ENCODE results near the gene RYR1.
A peak's percentile ranks its signal among the peaks of the same experiment; 100 is the strongest.
"Not testable (repeated sequence)": the region's sequence is repeated elsewhere in the genome, so short reads cannot be mapped to it uniquely, and the experiment has no call there.

The RYR1 gene

DNA sequence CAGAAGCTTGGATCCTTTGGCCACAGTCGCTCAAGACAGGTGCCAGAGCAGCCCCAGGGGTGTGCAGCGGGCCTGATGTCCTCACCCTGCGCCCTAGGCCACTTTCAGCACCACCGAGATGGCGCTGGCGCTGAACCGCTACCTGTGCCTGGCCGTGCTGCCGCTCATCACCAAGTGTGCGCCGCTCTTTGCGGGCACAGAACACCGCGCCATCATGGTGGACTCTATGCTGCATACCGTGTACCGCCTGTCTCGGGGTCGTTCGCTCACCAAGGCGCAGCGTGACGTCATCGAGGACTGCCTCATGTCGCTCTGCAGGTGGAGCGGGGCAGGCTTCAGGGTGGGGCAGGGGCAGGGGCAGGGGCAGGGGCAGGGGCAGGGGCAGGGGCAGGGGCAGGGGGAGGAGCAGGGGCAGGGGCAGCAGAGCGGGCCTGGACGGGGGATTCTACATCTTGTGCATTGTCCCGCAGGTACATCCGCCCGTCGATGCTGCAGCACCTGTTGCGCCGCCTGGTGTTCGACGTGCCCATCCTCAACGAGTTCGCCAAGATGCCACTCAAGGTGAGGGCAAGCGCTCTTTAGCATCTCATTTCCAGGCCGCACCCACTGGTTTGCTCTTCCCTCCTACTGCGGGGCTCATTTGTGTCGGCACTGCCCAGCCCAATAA lies 69.1 kb downstream of the RYR1 start:
- DNase-seq, result peak in 1 of 42 donors; percentile 6
- intact Hi-C loops (cut with DNase I), result no loop called here

DNA sequence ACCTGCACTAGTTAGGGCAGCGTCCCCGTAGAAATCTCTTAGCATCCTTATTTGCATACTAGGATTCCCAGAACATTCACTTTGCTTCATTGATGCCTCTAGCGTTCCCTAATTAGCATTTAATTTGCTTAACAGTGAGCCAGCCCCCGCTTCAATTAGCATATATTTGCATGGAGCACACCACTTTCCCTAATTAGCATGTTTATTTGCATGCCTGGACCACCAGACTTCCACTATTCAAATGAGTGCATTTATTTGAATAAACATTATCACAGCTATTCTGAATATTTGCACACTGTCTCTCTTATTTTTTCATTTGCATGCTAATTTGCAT lies 69.6 kb downstream of the RYR1 start:
- peak in 1 of 42 donors; percentile 3 for DNase-seq
- intact Hi-C loops (cut with DNase I), result no loop called here

DNA sequence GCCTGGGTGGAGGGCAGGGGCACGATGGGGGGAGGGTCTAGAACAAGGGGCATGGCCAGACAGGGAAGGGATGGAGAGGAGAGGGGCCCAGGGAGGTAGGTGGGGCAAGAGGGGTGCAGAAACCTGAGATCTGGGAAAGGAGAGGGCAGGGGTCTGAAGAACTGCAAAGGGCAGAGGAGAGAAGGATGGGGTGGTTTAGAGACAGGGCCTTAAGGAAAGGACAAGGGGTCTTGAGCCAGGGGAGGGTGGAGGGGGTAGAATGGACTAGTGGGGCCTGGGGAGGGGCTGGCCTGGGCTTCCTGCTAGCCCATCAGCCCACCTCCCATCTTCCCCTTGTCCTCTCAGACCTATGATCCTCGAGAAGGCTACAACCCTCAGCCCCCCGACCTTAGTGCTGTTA lies 72.5 kb downstream of the RYR1 start:
- intact Hi-C loops (cut with DNase I), result no loop called here
- DNase-seq, result no peak

DNA sequence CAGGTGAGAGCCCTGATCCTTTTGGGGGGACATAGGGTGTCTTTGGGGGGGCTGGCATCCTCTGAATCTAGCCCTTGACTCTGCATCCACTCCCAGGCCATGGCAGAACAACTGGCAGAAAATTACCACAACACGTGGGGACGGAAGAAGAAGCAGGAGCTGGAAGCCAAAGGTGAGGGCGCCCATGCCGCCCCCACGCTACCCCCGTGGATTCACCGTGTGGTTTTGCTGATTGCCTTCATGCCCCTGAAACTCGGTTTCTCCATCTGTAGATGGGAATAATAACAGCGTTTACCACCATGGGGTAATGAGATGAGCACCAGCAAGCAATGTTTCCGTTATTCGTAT lies 72.9 kb downstream of the RYR1 start:
- DNase-seq, result no peak
- intact Hi-C loops (cut with DNase I), result no loop called here

DNA sequence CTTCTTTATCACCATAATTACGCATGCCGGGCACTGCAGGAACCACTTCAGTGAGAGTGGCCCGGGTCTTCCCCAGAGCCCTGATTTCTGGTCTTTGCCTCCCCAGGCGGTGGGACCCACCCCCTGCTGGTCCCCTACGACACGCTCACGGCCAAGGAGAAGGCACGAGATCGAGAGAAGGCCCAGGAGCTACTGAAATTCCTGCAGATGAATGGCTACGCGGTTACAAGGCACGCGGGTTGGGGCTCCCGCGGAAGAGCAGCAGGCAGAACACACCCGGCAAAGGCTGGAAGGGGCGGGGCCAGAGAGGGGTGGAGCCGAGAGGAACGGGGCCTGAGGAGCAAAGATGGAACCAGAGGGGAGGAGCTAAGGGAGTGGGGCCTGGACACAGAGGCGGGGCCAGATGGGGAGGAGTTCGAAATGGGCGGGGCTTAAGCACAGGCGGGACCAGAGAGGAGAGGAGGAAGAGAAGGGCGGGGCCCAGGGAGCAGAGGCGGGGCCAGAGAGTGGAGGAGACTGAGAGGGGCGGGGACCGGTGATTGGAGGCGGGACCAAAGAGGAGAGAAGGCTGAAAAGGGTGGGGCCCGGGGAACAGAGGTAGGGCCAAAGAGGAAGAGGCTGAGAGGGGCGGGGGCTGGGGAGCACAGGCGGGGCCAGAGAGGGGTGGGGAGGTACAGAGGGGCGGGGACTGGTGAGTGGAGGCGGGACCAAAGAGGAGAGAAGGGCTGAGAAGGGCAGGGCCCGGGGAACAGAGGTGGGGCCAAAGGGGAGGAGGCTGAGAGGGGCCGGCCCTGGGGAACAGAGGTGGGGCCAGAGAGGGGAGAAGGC lies 73.4 kb downstream of the RYR1 start:
- intact Hi-C loops (cut with DNase I), result no loop called here
- DNase-seq, result peak in 34 of 42 donors; percentile 13 to 61 (median 35)

DNA sequence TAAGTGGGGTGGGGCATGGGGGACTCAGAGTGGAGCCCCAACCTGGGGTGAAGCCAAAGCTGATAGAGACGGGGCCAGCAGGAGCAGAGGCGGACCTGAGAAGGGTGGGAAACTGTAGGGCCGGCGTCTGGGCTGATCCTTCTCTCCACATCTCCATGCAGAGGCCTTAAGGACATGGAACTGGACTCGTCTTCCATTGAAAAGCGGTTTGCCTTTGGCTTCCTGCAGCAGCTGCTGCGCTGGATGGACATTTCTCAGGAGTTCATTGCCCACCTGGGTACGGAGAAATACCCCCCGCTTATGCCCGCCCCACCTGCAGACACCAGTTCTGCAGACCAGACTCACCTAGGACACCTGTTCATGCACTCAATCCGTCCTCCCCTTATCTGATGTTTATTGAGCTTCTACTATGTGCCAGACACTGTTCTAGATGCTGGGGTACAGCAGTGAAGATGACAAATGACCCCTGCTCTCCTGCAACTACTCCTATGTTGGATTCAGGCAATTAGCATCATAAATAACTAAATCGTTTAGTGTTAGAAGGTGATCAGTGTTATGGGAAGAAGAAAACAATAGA lies 74.1 kb downstream of the RYR1 start:
- intact Hi-C loops (cut with DNase I), result no loop called here
- DNase-seq, result no peak

DNA sequence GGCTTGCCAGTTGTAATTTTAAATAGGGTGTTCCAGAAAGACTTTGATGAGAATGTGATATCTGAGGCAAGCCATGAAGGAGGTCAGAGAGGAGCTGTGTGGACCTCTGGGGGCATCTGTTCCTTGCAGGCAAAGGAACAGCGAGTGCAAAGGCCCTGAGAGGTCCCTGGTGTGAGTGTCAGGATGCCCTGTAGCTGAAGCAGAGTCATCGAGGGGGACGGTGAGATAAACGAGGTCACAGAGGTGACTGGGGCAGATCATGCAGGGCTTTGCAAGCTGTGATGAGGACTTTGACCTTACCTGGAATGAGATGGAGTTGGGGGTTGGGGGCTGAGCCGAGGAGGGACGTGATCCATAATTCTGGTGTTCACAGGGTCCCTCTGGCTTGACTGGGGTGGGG lies 75.0 kb downstream of the RYR1 start:
- intact Hi-C loops (cut with DNase I), result no loop called here

DNA sequence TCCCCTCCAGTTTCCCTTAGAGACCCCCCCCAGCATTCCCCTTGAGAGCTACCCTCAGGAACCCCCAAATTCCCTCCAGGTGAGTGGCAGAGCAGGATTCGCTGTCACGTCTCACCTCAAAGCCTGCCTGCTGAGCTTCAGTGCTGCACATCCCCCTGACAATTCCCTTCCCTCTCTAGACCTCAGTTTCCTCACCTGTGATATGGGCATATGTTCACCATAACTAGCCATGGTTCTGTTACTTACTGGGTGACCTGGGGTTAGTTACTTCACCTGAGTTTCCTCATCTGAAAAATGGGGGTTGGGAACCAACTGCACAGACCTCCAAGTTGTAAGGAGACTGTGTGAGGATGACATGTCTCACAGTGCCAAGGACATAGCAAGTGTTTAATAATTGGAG lies 75.5 kb downstream of the RYR1 start:
- intact Hi-C loops (cut with DNase I), result no loop called here
- no peak for DNase-seq

More for the DNA sequence above, 75.0 kb downstream of the RYR1 start:
- no peak for DNase-seq

DNA sequence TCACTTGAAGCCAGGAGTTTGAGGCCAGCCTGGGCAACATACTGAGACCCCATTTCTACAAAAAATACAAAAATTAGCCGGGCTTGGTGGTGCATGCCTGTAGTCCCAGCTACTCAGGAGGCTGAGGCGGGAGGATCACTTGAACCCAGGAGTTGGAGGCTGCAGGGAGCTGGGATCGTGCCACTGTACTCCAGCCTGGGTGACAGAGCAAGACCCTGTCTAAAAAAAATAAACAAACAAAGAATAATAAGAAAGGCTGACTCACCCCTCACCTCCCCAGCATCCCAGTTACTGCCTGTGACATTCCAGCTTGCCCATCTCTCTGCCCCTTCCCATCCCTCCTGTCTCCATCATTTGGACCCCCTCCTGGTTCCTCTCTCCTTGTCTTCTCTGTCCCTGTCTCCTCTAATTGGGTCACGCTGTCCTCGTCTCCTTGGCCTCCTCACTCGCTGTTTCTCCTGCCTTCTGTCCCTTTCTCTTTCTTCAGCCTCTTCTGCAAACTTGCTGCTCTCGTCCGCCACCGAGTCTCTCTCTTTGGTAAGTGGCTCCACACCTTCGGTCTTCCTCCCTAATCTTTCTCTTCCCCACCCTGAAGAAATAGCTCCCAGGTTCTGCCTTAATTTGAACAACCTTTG lies 77.7 kb downstream of the RYR1 start:
- DNase-seq, result no peak
- intact Hi-C loops (cut with DNase I), result no loop called here

DNA sequence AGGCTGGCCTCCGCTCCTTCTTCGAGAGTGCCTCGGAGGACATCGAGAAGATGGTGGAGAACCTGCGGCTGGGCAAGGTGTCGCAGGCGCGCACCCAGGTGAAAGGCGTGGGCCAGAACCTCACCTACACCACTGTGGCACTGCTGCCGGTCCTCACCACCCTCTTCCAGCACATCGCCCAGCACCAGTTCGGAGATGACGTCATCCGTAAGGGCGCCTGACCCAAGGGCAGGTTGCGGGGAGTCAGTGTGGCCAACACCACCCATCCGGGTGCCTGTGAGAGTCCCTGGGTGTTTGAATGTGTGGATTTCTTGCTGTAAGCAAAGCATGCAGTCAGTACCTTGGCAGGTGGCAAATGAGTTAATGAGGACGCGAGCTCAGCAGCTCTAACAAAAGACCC lies 78.8 kb downstream of the RYR1 start:
- DNase-seq, result no peak

DNA sequence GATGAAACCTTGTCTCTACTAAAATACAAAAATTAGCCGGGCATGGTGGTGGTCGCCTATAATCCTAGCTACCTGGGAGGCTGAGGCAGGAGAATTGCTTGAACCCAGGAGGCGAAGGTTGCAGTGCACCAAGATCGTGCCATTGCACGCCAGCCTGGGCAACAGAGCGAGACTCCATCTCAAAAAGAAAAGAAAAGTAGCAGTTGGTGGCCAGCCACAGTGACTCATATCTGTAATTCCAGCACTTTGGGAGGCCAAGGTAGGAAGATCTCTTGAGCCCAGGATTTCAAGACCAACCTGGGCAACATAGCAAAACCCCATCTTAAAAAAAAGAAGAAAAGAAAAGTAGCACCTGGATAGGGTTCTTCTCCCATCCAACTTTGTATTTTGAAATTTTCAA lies 79.7 kb downstream of the RYR1 start:
- intact Hi-C loops (cut with DNase I); DNase-seq: not testable (repeated sequence)

More for the DNA sequence above, 78.8 kb downstream of the RYR1 start:
- intact Hi-C loops (cut with DNase I), result no loop called here

DNA sequence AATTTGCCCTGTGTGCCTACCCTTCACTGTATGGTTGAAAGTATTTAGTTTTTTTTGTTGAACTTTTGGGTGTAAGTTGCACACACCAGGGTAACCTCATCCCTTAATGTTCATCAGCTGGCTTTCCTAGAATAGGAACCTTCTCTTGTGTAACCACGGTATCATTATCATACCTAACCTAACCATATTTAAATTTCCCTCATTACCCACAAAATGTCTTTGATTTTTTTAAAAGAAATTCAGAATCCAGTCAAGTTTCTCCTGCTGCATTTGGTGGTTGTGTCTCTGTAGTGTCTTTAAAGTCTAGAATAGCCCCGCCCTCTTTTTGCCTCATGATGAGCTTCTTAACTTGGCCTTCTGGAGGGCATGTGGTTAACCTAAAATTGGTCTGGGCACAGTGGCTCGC lies 80.3 kb downstream of the RYR1 start:
- intact Hi-C loops (cut with DNase I), result no loop called here

DNA sequence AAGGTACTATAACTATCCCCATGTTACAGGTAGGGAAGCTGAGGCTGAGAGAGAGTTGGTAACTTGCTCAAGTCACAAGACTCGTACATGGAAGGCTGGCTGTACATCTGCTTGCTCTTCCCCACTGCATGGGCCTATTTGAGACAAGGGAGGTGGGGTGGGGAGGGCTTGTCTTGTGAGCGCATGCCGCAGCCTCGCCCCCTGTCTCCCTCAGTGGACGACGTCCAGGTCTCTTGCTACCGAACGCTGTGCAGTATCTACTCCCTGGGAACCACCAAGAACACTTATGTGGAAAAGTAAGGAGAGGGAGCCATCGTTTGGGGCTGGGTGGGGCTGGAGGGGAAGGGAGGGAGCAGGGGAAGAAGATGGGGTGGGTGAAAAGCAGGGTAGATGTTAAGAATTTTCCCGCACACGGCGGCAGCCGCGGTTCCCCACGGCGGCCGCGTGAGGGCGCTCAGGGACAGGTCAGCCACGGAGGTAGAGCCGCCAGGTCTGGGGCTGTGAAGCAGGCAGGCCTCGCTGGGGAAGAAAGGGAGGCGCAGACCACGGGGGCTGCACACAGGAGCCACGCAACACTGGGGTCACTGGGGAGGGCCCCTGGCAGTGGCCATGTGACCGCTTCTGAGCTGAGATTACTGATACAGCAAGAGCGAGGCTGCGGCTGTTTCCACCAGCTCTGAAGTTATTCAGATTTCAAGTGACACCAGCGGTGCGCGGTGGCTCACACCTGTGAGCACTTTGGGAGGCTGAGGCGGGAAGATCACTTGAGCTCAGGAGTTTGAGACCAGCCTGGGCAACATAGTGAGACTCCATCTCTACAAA lies 81.5 kb downstream of the RYR1 start:
- intact Hi-C loops (cut with DNase I), result no loop called here
- peak; percentile 30 to 87 (median 72) for DNase-seq

More for the DNA sequence above, 80.3 kb downstream of the RYR1 start:
- DNase-seq, result no peak

DNA sequence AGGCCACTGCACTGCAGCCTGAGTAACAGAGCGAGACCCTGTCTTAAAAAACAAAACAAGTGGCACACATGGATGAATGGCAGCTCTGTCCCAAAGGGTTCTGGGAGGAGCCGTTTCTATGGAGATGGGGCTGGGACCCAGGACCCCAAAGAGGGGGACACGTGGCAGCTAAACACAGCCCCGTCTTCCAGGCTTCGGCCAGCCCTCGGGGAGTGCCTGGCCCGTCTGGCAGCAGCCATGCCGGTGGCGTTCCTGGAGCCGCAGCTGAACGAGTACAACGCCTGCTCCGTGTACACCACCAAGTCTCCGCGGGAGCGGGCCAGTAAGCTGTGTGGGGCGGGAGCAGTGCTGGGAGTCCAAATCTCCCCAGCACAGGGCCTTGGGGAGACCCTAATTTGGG lies 82.4 kb downstream of the RYR1 start:
- DNase-seq, result peak in 29 of 42 donors; percentile 10 to 55 (median 33)
- intact Hi-C loops (cut with DNase I), result no loop called here

DNA sequence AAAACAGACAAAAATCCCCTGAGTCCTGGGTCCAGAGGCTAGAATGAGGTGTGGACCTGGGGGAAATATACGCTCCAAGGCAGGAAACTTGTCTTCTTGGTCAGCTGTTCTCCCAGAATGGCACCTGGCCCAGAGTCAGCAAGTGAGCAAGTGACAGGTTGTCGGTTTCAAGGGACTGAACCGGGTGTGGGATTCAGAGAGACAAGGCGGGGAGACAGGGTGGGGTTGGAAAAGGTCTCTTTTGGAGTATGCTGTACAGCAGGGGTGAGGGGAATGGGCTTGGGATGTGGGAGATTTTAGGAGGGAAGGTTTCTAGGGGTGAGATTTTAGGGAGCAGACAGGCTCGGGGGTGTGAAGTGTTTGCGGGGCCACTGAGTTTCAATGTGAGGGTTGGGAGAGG lies 83.3 kb downstream of the RYR1 start:
- no peak for DNase-seq

DNA sequence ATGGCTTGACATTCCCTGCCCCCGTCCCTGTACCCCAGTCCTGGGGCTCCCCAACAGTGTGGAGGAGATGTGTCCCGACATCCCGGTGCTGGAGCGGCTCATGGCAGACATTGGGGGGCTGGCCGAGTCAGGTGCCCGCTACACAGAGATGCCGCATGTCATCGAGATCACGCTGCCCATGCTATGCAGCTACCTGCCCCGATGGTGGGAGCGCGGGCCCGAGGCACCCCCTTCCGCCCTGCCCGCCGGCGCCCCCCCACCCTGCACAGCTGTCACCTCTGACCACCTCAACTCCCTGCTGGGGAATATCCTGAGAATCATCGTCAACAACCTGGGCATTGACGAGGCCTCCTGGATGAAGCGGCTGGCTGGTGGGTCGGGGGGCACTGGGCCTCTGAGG lies 83.8 kb downstream of the RYR1 start:
- intact Hi-C loops (cut with DNase I), result no loop called here

More for the DNA sequence above, 83.3 kb downstream of the RYR1 start:
- intact Hi-C loops (cut with DNase I), result no loop called here

DNA sequence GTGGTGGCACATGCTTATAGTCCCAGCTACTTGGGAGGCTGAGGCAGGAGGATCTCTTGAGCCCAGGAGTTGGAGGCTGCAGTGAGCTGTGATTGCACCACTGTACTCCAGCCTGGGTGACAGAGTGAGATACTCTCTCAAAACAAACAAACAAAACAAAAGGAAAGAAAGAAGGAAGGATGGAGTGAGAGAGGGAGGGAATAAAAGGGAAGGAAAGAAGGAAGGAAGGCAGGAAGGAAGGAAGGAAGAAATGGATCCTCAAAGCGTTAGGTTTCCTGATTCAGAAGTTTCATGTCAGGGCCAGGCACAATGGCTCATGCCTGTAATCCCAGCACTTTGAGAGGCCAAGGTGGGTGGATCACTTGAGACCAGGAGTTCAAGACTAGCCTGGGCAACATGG lies 84.5 kb downstream of the RYR1 start:
- intact Hi-C loops (cut with DNase I); DNase-seq: not testable (repeated sequence)

More for the DNA sequence above, 83.8 kb downstream of the RYR1 start:
- no peak for DNase-seq

DNA sequence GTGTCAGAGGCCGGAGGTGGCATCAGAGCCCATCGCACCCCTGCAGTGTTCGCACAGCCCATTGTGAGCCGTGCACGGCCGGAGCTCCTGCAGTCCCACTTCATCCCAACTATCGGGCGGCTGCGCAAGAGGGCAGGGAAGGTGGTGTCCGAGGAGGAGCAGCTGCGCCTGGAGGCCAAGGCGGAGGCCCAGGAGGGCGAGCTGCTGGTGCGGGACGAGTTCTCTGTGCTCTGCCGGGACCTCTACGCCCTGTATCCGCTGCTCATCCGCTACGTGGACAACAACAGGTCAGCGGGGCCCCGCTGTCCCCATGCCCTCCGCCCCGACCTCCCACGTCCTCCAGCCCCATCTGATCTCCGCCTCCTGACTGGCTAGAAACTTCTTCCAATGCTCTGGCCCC lies 85.7 kb downstream of the RYR1 start:
- no peak for DNase-seq
- intact Hi-C loops (cut with DNase I), result no loop called here

DNA sequence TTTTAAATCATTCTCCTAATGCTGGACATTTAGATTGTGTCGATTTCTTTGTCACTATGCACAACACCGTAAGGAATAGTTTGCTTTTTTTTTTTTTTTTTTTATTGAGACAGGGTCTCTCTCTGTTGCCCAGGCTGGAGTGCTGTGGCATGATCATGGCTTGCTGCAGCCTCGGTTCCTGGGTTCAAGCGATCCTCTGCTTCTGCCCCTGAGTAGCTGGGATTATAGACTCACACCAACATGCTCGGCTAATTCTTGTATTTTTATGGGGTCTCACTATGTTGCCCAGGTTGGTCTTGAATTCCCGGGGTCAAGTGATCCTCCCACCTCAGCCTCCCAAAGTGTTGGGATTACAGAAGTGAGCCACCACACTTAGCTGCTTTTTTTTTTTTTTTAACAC lies 86.5 kb downstream of the RYR1 start:
- intact Hi-C loops (cut with DNase I), result no loop called here

More for the DNA sequence above, 86.5 kb downstream of the RYR1 start:
- DNase-seq, result no peak
